ENCODE measurements around the gene EPHA3.

DNA sequence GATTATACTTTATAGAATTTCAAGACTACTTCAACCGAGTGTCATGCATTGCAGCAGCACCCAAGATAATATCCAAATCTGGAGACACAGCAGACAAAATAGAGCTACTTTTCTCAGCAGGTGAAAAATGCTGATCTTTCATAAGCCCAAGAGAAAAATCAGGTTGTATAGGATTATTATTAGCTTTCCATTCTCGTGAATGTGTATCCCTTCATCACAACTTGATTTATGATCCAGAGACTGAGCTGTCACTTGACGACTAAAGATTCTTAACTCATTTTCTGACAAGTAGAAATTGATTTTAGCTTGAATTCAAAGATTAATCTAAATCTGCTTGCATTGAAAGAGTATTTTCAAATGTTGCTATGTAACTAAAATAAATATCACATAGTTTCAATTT is 32.4 kb downstream of the EPHA3 start:
- TF ChIP-seq GATA2 (IDR thresholded peaks at IDR 0.05; ENCODE audit: low read depth, low read length): no peak
- no peak for TF ChIP-seq GATA3 (IDR thresholded peaks at IDR 0.05; ENCODE audit: low read depth, low read length)

All from SH-SY5Y (cell line).